ENCODE results near the gene RAD51B. TPM values are rescaled to one million over a fixed set of nuclear protein-coding genes. Genes with fewer than 3 reads are reported as not detected.

Gene RAD51B
- total and polyA plus RNA-seq, 2 of the 13 experiments (the other 11 are each of a cell fraction or from before 2014, with no cell fraction given): 7.0 to 9.5 TPM

DNA sequence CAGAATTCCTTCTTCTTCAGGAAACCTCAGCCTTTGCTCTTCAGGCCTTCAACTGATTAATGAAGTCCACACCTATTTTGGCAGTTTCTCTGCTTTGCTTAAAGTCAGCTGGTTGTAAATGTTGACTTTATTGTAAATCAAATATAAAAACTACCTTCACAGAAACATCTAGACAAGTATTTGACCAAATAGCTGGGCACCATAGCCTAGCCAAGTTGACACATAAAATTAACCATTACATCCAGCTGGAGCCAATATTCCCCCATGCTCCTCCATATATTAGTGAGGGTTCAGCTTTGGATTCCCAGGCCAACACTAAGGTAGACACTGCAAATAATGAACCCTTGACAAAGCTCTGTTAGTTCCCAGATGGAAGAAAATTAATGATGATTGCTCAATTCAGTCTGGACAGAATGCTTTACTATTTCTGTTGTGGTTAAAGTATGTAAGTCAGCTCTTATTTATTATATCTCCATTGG, 847.8 kb downstream of the RAD51B start:
- TF ChIP-seq ZNF496 (CRISPR knock-in tag; IDR thresholded peaks at IDR 0.05; ENCODE audit: insufficient replicate concordance) (no peak), ZNF570 (CRISPR knock-in tag; IDR thresholded peaks at IDR 0.05; ENCODE audit: borderline replicate concordance) (no peak), EED (CRISPR knock-in tag; IDR thresholded peaks at IDR 0.05) (no peak), ATRX (CRISPR knock-in tag; IDR thresholded peaks at IDR 0.05; ENCODE audit: borderline replicate concordance) (no peak), ZNF850 (CRISPR knock-in tag; conservative IDR thresholded peaks at IDR 0.05) (no peak), PHF21A (CRISPR knock-in tag; IDR thresholded peaks at IDR 0.05) (no peak), ZNF138 (CRISPR knock-in tag; IDR thresholded peaks at IDR 0.05; ENCODE audit: low read depth) (no peak), ZBTB33 (CRISPR knock-in tag; IDR thresholded peaks at IDR 0.05) (no peak)
- TF ChIP-seq, protein P1, sequence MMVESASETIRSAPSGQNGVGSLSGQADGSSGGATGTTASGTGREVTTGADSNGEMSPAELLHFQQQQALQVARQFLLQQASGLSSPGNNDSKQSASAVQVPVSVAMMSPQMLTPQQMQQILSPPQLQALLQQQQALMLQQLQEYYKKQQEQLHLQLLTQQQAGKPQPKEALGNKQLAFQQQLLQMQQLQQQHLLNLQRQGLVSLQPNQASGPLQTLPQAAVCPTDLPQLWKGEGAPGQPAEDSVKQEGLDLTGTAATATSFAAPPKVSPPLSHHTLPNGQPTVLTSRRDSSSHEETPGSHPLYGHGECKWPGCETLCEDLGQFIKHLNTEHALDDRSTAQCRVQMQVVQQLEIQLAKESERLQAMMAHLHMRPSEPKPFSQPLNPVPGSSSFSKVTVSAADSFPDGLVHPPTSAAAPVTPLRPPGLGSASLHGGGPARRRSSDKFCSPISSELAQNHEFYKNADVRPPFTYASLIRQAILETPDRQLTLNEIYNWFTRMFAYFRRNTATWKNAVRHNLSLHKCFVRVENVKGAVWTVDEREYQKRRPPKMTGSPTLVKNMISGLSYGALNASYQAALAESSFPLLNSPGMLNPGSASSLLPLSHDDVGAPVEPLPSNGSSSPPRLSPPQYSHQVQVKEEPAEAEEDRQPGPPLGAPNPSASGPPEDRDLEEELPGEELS (CRISPR knock-in tag; IDR thresholded peaks at IDR 0.05): no peak
- TF ChIP-seq, protein P2, sequence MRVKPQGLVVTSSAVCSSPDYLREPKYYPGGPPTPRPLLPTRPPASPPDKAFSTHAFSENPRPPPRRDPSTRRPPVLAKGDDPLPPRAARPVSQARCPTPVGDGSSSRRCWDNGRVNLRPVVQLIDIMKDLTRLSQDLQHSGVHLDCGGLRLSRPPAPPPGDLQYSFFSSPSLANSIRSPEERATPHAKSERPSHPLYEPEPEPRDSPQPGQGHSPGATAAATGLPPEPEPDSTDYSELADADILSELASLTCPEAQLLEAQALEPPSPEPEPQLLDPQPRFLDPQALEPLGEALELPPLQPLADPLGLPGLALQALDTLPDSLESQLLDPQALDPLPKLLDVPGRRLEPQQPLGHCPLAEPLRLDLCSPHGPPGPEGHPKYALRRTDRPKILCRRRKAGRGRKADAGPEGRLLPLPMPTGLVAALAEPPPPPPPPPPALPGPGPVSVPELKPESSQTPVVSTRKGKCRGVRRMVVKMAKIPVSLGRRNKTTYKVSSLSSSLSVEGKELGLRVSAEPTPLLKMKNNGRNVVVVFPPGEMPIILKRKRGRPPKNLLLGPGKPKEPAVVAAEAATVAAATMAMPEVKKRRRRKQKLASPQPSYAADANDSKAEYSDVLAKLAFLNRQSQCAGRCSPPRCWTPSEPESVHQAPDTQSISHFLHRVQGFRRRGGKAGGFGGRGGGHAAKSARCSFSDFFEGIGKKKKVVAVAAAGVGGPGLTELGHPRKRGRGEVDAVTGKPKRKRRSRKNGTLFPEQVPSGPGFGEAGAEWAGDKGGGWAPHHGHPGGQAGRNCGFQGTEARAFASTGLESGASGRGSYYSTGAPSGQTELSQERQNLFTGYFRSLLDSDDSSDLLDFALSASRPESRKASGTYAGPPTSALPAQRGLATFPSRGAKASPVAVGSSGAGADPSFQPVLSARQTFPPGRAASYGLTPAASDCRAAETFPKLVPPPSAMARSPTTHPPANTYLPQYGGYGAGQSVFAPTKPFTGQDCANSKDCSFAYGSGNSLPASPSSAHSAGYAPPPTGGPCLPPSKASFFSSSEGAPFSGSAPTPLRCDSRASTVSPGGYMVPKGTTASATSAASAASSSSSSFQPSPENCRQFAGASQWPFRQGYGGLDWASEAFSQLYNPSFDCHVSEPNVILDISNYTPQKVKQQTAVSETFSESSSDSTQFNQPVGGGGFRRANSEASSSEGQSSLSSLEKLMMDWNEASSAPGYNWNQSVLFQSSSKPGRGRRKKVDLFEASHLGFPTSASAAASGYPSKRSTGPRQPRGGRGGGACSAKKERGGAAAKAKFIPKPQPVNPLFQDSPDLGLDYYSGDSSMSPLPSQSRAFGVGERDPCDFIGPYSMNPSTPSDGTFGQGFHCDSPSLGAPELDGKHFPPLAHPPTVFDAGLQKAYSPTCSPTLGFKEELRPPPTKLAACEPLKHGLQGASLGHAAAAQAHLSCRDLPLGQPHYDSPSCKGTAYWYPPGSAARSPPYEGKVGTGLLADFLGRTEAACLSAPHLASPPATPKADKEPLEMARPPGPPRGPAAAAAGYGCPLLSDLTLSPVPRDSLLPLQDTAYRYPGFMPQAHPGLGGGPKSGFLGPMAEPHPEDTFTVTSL (CRISPR knock-in tag; IDR thresholded peaks at IDR 0.05; ENCODE audit: borderline replicate concordance): no peak
- no peak for ATAC-seq
- H3K27ac ChIP-seq (ENCODE audit: extremely low read length, insufficient read depth, low read length): no peak overlapping the region
- no peaks in the 10 kb centered on the region for H3K36me3 ChIP-seq (replicated peaks in 1 of 2; ENCODE audit: control insufficient read depth in 1 of 2, insufficient read depth in 2 of 2, low read length in 2 of 2)
- no peak overlapping the region for H3K4me3 ChIP-seq (replicated peaks in 1 of 3; ENCODE audit: insufficient read depth in 1 of 3, low read depth in 2 of 3, low read length in 3 of 3)
- no TSS peak for BruUV-seq (replicated peaks)
- POLR2A ChIA-PET: no interaction called here
- no peaks in the 10 kb centered on the region for H3K79me2 ChIP-seq (ENCODE audit: insufficient read depth, low read length)
- in situ Hi-C loops (cut with HindIII; ENCODE audit: extremely low pct_ligation_motif_present, low pct_unique_long_range_greater_than_20kb): loop anchor here (25.0 kb wide), 1 partner anchor 730 kb away; no protein-coding TSS in a partner anchor
- 0 out of 5 replicates have a peak, but pooled peaks cover 0 to 1% of the 10 kb centered on the region in 2 experiments for H3K27me3 ChIP-seq (ENCODE audit: control insufficient read depth in 1 of 2, insufficient read depth in 2 of 2, low read length in 2 of 2)
- intact Hi-C loops (cut with micrococcal nuclease; ENCODE audit: unreplicated experiment): no loop called here
- no peaks in the 10 kb centered on the region for H4K20me1 ChIP-seq (ENCODE audit: insufficient read depth, low read length)
- no peak for DNase-seq (ENCODE audit: low spot score)
- no peak overlapping the region for H3K4me2 ChIP-seq (ENCODE audit: low read depth, low read length)
- no peak overlapping the region for H2AFZ ChIP-seq (ENCODE audit: low read length)
- CTCF ChIA-PET (ENCODE audit: low intra/inter-chr PET ratio, low total read pairs): no interaction called here
- H3K9me3 ChIP-seq (ENCODE audit: low read length): no peaks in the 10 kb centered on the region
- H3K4me1 ChIP-seq (ENCODE audit: insufficient read depth, low read length): peaks cover 35% of the 10 kb centered on the region
- no peak overlapping the region for H3K9ac ChIP-seq (ENCODE audit: insufficient read depth, low read depth, low read length)
- no peak for FAIRE-seq

All from HepG2 (cell line).